Esophagus muscularis mucosa (tissue), 4 donors: ENCODE measurements around the gene CMTM7. TPM values are rescaled to one million over a fixed set of nuclear protein-coding genes. Genes with fewer than 3 reads are reported as not detected.
A peak's percentile ranks its signal among the peaks of the same experiment; 100 is the strongest.

Experiments
- DNase-seq: peaks from one replicate; pipeline ENCODE4 v3.0.0-alpha.2; 2017; ENCODE audit errors: extremely low spot score
- H3K27ac ChIP-seq, 4 donors: fragments of 200-600 bp; sonication (generic); replicated peaks in 1 of 4; 1 replicate in 3 of 4; 2 replicates in 1 of 4; pipeline ENCODE4 v1.5.1; 2016 to 2019; ENCODE audit warnings: mild to moderate bottlenecking in 1 of 4
- H3K27me3 ChIP-seq, 4 donors: fragments of 200-600 bp; sonication (generic); one replicate each; pipeline versions ENCODE4 v1.5.1 to v1.6.0; 2016 to 2019
- H3K36me3 ChIP-seq, 4 donors: fragments of 200-600 bp; sonication (generic); one replicate each; pipeline ENCODE4 v1.5.1; 2016 to 2019
- H3K4me1 ChIP-seq, 4 donors: fragments of 200-600 bp; sonication (generic); one replicate each; pipeline ENCODE4 v1.5.1; 2016 to 2019
- H3K4me3 ChIP-seq, 4 donors: fragments of 200-600 bp; sonication (generic); 1 replicate in 2 of 4; 2 replicates in 2 of 4; pipeline ENCODE4 v1.5.1; 2016 to 2019; ENCODE audit warnings: mild to moderate bottlenecking in 4 of 4, moderate library complexity in 1 of 4
- H3K9me3 ChIP-seq, 4 donors: fragments of 200-600 bp; sonication (generic); 1 replicate in 3 of 4; 2 replicates in 1 of 4; pipeline ENCODE4 v1.5.1; 2016 to 2019
- EP300 ChIP-seq: sonication (generic); formaldehyde crosslinking; IDR thresholded peaks from one replicate; pipeline ENCODE4 v1.6.1; 2017; ENCODE audit warnings: antibody characterized with exemption
- POLR2A ChIP-seq: fragments of 450-650 bp; IDR thresholded peaks from one replicate; pipeline ENCODE4 v1.6.1; 2017; ENCODE audit warnings: antibody characterized with exemption, moderate library complexity, mild to moderate bottlenecking, low read depth
- POLR2AphosphoS5 ChIP-seq, 2 donors: sonication (generic); formaldehyde crosslinking; IDR thresholded peaks; one replicate each; pipeline ENCODE4 v1.6.1; 2017; ENCODE audit warnings: antibody characterized with exemption in 2 of 2
- WGBS: methylation state at CpG from one replicate; pipeline ENCODE4 v1.1.5; 2018; 5-methylcytosine and 5-hydroxymethylcytosine counted together
- intact Hi-C: fragments of 100-400 bp; cut with DNase I; formaldehyde crosslinking; loops from one replicate; pipeline ENCODE4 v1.15.1; 2023
- total RNA-seq, 4 donors: library from RNA; depleted of rRNA; stranded (reverse); fragments of >200 nt; gene quantifications; one replicate each; pipeline versions ENCODE4 v1.1.0 to v1.2.1, GENCODE V29; 2016
- TF ChIP-seq, protein P1 (sequence below), 3 experiments: fragments of 200-600 bp in 2 of 3; fragments of 450-650 bp in 1 of 3; sonication (generic) in 2 of 3; IDR thresholded peaks; one replicate each; pipeline ENCODE4 v1.5.1; 2017 to 2019; ENCODE audit warnings: antibody characterized with exemption in 3 of 3, mild to moderate bottlenecking in 2 of 3, moderate library complexity in 1 of 3

Gene CMTM7, protein sequence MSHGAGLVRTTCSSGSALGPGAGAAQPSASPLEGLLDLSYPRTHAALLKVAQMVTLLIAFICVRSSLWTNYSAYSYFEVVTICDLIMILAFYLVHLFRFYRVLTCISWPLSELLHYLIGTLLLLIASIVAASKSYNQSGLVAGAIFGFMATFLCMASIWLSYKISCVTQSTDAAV
- 10 to 100 TPM in 1 of 4 donors, 1 to 10 TPM in 3; 8.2 to 10.8 (median 8.5) TPM for total RNA-seq

DNA sequence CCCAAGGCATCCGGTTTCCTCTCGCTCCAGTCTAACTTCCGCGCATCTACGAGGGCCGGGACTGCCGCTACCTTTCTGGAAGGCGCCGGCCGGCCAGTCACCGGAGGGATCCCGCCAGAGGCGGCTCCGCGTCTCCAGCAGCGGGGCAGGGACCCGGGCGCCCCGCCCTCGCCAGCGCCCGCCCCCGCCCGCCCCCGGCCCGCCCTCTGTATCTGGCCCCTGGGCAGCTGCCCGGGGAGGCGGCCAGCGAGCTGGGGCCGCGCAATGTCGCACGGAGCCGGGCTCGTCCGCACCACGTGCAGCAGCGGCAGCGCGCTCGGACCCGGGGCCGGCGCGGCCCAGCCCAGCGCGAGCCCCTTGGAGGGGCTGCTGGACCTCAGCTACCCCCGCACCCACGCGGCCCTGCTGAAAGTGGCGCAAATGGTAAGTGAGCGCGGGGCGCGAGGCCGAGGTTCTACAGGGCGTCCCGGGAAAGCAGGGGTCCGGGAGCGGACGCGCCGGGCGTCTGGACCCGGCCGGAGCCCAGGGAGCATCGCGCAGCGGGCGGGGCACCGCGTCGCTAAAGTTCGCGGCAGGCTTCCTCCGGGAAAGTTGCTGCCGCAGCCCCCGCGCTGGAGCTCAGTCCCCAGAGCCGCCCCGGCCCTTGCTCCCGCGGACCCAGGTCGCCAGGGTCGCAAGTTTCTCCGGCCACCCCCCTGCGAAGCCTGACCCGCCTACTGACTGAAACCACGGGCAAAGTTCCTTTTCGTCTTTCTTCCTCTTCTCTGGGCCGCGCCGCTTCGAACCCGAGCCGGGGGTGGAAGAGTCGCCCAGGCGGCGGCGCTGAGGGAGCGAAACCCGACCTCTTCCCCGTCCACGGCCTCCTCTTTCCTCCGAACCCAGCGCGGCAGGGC is at the start of gene CMTM7:
Gene CMTM7, plus strand, starts transcription at position 211 of the 893 bp plus-strand sequence. Its CDS starts 54 bp downstream, at position 265.
- Histone ChIP-seq H3K4me3 (peak within 1 kb of the TSS; percentile 72 to 86 (median 77)), H3K27ac (peak within 1 kb of the TSS; percentile 74 to 87 (median 78)), H3K4me1 (peaks cover 8 to 22% (median 16%) of the 10 kb centered on the region in 4 donors), H3K36me3 (no peaks in the 10 kb centered on the region), H3K9me3 (no peaks in the 10 kb centered on the region), H3K27me3 (no peaks in the 10 kb centered on the region)
- 6% methylated on average over 29 of the region's 107 CpGs for WGBS
- intact Hi-C loops = loop anchor here (10.0 kb wide), 1 partner anchor 293 kb away; the partner anchor contains the start of gene CNOT10
- no peak for DNase-seq
- TF ChIP-seq EP300 = no peak
- TF ChIP-seq, protein P1, sequence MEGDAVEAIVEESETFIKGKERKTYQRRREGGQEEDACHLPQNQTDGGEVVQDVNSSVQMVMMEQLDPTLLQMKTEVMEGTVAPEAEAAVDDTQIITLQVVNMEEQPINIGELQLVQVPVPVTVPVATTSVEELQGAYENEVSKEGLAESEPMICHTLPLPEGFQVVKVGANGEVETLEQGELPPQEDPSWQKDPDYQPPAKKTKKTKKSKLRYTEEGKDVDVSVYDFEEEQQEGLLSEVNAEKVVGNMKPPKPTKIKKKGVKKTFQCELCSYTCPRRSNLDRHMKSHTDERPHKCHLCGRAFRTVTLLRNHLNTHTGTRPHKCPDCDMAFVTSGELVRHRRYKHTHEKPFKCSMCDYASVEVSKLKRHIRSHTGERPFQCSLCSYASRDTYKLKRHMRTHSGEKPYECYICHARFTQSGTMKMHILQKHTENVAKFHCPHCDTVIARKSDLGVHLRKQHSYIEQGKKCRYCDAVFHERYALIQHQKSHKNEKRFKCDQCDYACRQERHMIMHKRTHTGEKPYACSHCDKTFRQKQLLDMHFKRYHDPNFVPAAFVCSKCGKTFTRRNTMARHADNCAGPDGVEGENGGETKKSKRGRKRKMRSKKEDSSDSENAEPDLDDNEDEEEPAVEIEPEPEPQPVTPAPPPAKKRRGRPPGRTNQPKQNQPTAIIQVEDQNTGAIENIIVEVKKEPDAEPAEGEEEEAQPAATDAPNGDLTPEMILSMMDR (IDR thresholded peaks at IDR 0.05) = no peak
- peak; percentile 58 to 59 for TF ChIP-seq POLR2AphosphoS5 (IDR thresholded peaks at IDR 0.05)
- no peak for TF ChIP-seq POLR2A

DNA sequence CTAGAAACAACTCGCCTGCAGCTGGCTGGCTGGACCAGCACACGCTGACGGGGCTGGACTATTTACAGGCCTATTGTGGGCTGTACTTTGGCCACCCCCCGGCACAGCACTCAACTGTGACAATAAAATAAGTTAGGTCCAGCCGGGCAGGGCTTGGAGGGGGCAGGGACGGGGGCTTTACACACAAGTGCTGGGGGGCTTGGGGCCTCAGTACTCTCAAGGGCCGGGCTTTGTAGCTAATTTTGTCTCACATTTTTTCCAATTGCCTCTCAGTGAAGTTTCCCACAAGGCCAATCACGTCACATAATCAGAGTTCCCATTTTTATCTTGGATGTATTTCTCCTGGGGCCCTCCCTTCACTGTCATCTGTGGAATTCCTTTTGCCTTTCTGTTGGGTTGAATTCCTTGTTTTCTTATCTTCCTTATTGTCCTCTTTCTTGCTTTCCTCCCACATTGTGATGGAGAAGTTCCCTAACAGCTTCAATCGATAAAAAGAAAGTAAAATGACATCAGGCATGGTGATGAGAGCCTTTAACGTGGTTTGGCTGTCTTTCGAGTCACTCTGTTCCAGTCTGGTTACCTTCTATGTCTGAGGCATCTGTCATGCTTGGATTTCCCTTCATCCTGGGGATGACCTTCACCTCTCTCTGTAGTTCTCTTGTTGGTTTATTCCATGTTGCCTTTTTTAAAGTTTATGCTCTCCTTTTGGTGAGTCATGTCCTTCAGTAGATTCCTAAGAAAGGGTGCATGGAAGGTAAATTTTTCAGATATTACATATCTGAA is 44.1 kb upstream of the CMTM7 start:
- intact Hi-C loops = no loop called here
- no peak for TF ChIP-seq EP300
- TF ChIP-seq POLR2A = no peak

DNA sequence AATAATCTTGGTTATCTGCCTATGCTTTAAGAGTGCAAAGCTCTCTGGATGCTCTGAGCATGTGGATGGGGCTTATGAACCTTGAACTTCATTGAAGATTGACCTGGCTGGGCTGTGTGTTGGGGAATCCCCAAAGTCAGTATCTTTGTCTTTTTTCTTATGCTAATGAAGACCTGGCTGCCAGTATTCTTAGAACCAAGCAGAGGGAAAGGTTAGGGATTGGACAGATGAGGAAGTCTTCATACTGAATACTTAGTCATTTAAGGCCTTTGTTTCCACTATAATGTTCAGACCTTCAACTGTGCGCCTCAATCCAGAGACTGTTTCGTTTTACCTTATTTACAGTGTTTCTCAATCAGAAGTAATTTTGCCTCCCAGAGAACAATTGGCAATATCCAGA is 42.5 kb upstream of the CMTM7 start:
- Histone ChIP-seq H3K27ac (no peak overlapping the region), H3K4me1 (no peaks in the 10 kb centered on the region), H3K9me3 (peaks cover 0 to 6% (median 0%) of the 10 kb centered on the region in 4 donors), H3K27me3 (no peaks in the 10 kb centered on the region), H3K36me3 (no peaks in the 10 kb centered on the region), H3K4me3 (no peak overlapping the region)
- DNase-seq = no peak
- TF ChIP-seq POLR2A (no peak), EP300 (no peak), POLR2AphosphoS5 (IDR thresholded peaks at IDR 0.05) (no peak)
- TF ChIP-seq, protein P1 (IDR thresholded peaks at IDR 0.05) = no peak
- intact Hi-C loops = no loop called here
- WGBS = 82% methylated on average over 2 of the region's 2 CpGs

More for the DNA sequence above, 44.1 kb upstream of the CMTM7 start:
- 71% methylated on average over 11 of the region's 11 CpGs for whole genome bisulfite sequencing
- Histone ChIP-seq H3K27ac (peak overlapping the region in 1 of 4 donors; percentile 26), H3K9me3 (peaks cover 0 to 6% (median 0%) of the 10 kb centered on the region in 4 donors), H3K4me1 (no peaks in the 10 kb centered on the region), H3K4me3 (no peak overlapping the region), H3K27me3 (no peaks in the 10 kb centered on the region), H3K36me3 (no peaks in the 10 kb centered on the region)
- DNase-seq = no peak

DNA sequence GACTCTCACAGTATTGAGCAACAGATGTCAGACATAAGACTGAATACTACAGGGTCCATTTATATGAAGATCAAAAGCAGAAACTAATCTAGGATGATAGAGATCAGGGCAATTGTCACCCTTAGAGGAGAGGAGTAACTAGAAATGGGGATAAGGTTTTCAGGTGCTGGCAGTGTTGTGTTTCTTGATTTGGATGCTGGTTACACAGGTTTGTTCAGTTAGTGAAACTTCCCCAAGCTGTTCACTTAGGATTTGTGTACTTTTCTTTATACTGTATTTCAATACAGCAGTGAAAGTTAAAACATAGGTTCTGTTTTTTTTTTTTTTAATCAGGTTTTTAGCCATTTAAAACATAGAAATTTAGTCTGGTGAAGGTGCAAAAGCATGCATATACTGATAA is 39.1 kb upstream of the CMTM7 start:
- no peaks in the 10 kb centered on the region for H3K36me3 ChIP-seq
- no peaks in the 10 kb centered on the region for H3K27me3 ChIP-seq
- DNase-seq = no peak
- peaks cover 0 to 4% (median 2%) of the 10 kb centered on the region in 4 donors for H3K4me1 ChIP-seq
- no peak for TF ChIP-seq EP300
- TF ChIP-seq, protein P1 (IDR thresholded peaks at IDR 0.05) = no peak
- no peak for TF ChIP-seq POLR2AphosphoS5 (IDR thresholded peaks at IDR 0.05)
- TF ChIP-seq POLR2A = no peak
- no peak overlapping the region for H3K27ac ChIP-seq
- H3K9me3 ChIP-seq = no peaks in the 10 kb centered on the region
- intact Hi-C loops = no loop called here
- no peak overlapping the region for H3K4me3 ChIP-seq
